ENCODE data around the gene CHM.
A peak's percentile ranks its signal among the peaks of the same experiment; 100 is the strongest.
"Not testable (repeated sequence)": the region's sequence is repeated elsewhere in the genome, so short reads cannot be mapped to it uniquely, and the experiment has no call there.

Gene CHM

GRCh38 chrX:86047174-86047935 is at the start of gene CHM:
Gene CHM (minus strand): TSS chrX:86047558. CDS start chrX:86047532, 26 bp downstream.
- peak; percentile 82 for DNase-seq (ENCODE audit: low spot score)

DNA sequence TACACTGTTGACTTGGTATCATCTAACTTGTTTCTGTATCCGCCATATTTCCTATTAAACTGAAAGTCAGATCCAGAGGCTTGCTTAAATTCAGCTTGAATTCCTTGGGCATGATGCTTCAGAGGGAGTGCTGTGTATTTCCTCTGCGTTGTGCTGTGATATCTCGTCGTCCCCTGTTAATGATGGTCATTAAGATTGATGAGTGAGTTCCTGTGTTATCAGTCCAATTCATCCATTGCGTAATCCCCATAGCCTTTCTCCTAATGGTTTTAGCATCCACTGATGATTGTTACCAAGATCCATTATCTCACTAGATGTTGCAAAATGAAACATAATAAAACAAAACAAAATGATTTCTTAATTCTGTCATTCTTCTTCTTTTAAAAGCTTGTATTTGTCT is 31.3 kb upstream of the CHM start:
- no peak for DNase-seq (ENCODE audit: low spot score)

DNA sequence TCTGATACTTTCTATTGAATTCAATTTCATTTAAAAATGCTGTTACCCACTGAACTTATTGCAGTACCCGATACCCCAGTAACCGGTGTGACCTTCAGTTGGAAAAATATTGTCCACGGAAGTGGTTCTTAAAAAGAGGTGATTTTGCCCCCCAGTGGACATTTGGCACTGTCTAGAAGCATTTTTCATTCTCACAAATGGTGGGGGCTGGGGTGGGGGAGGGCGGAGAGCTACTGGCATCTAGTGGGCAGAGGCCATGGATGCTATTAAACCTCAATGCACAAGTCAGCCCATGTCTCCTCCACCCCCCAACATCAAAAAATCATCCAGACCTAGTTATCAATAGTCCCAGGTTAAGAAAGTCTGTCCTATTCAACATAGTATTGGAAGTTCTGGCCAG is 19.6 kb upstream of the CHM start:
- no peak for DNase-seq (ENCODE audit: low spot score)

GRCh38 chrX:86061407-86061806 is 14.0 kb upstream of the CHM start:
- no peak for DNase-seq (ENCODE audit: low spot score)

DNA sequence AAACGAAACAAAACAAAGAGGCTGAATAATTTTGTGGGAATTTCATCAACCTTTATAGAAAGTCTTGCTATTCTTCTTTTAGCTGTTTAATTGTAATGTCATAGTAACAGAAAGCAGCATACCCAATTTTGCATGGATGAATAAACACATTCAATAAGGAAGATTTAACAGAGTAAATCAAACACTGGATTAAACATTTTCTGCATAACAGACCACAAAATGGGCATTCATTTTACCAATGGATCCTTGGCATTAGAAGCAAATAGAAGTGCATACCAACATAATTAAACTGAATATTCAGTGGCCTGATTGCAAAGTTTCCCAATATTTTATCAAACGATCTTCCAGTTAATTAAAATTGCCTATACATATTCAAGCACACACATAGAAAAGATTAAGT is 4.4 kb upstream of the CHM start:
- DNase-seq (ENCODE audit: low spot score), result no peak

DNA sequence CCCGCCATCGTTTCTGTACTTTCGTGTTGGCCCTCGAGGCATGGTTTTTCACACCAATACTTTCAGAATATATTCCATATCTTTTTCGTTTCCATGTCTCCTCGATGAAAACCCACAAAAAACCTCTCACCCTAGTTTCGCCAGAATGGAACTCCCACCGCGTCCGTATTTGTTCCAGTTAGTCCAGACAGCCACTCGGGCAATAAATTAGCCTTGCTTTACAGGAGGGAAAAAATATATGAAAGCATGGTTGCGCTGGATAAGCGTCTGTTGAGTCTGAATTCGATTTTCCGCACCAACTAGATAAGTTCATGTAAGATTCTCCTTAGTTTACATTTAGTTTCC is 550 bp upstream of the CHM start:
- DNase-seq (ENCODE audit: low spot score), result no peak

- no peak for DNase-seq (ENCODE audit: low spot score)
Observed at GRCh38 chrX:86044216-86044615, 3.1 kb downstream of the CHM start.

DNA sequence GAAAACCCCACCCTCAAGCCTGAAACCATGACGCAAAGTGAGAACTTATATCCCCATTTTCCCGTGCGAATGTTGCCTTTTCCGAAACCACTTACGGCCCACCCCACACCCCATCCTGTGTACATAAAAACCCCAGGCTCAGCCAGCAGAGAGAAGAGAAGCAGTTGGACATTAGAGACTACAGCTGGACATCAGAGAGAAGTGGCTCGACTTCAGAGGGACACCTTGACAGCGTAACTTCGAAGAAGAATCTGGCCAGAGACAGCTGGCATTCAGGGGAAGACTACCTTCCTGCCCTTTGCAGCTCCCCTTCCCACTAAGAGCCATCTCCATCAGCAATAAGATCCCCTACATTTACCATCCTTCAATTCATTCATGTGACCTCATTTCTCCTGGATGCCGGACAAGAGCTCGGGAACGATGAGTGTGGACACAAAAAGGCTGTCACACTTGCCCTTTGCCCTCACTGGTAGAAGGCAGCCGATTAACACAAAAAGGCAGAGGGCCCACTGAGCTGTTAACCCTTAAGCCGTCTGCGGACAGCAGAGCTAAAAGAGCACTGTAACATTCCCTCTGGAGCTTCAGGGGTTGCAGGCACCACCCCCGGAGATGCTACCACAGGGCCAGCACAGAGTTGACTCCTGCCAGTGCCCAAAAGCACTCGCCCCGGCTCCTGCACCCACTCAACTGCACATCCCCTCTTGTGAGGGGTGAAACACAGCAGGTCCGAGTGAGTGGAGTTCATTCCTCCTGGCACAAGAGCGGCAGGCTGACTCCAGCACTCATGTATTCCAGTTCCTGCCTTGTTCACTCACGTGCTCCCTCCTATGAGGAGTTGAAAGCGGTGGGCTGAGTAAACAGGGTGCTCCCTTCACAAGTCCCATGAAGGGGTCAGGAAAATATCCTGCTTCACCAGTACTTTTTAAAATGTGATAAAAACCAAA is 7.5 kb downstream of the CHM start:
- DNase-seq (ENCODE audit: low spot score), result no peak

GRCh38 chrX:86033385-86033784 is 14.0 kb downstream of the CHM start:
- no peak for DNase-seq (ENCODE audit: low spot score)

- DNase-seq (ENCODE audit: low spot score), result no peak
Observed at GRCh38 chrX:86028681-86029080, 18.7 kb downstream of the CHM start.

- no peak for DNase-seq (ENCODE audit: low spot score)
Observed at GRCh38 chrX:86023811-86024210, 23.5 kb downstream of the CHM start.

GRCh38 chrX:86021652-86022289 is 25.6 kb downstream of the CHM start:
- no peak for DNase-seq (ENCODE audit: low spot score)

DNA sequence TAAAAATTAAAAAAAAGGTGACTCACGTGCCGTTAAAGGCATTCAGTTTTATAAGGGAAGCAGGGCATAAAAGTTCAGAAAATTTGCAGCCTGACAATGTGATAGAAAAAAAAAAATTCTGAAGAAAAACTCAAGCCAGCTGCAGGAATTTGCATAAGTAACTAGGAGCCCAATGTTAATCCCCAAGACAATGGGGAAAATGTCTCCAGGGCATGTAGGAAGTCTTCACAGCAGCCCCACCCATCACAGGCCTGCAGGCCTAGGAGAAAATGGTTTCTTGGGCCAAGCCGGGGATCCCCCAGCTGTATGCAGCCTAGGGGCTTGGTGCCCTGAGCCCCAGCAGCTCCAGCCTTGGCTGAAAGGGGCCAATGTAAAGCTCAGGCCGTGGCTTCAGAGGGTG is 31.2 kb downstream of the CHM start:
- DNase-seq (ENCODE audit: low spot score), result no peak

GRCh38 chrX:86014959-86015358 is 32.4 kb downstream of the CHM start:
- DNase-seq (ENCODE audit: low spot score), result not testable (repeated sequence)

DNA sequence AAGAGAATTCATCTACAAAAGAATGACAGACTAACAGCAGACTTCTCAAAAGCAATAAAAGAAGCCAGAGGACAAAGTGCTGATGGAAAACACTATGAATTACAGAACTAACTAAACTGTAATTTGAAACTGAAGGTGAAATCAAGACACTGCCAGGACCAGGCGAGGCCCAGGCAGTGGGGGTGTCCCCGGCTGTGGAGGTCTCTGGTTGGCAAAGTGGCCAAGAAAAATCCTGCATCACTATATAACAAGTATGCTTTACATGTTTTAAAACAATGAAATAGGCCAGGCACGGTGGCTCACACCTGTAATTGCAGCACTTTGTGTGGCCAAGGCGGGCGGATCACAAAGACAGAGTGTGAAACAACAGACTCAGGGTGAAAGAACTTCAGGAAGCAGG is 32.9 kb downstream of the CHM start:
- no peak for DNase-seq (ENCODE audit: low spot score)

GRCh38 chrX:86013792-86014191 is 33.6 kb downstream of the CHM start:
- DNase-seq (ENCODE audit: low spot score), result no peak

DNA sequence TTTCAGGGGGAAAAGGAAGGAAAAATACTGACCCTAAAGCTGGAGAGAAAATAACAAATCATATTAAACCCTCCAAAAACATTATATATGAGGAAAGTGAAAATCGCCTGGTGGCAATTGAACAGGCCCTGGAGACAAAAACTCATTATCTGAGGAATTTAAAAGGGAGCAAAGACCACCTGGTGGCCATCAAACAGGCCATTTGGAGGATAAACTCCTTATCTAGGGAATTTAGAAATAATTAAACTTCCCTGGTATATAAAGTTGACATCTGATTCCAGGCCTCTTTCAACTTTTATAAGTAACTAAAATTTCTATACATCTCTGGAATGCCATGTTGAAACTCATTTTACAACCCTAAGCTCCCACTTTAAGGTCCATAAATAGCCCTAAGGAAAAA is 35.2 kb downstream of the CHM start:
- DNase-seq (ENCODE audit: low spot score), result no peak

GRCh38 chrX:86009803-86010202 is 37.6 kb downstream of the CHM start:
- DNase-seq (ENCODE audit: low spot score), result not testable (repeated sequence)

- DNase-seq (ENCODE audit: low spot score), result not testable (repeated sequence)
Observed at GRCh38 chrX:86007891-86008290, 39.5 kb downstream of the CHM start.

- DNase-seq (ENCODE audit: low spot score), result no peak
Observed at GRCh38 chrX:86002076-86002896, 45.1 kb downstream of the CHM start.

DNA sequence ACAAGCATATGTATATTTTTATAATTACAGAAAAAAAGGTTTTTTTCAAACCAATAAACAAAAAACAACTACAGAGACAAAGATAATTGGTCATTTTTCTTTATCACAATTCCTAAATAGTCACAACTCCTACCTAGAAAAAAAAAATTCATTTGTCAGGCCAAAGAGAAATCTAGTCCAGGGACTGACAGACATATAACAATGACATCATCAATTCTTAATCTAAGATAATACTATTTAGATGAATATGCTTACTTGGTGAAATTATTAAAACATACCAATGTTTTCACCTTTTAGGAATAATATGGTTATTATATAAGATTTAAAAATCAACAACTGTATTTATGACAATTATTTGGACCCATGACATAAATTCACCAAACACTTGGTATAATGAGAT is 48.4 kb downstream of the CHM start:
- no peak for DNase-seq (ENCODE audit: low spot score)

DNA sequence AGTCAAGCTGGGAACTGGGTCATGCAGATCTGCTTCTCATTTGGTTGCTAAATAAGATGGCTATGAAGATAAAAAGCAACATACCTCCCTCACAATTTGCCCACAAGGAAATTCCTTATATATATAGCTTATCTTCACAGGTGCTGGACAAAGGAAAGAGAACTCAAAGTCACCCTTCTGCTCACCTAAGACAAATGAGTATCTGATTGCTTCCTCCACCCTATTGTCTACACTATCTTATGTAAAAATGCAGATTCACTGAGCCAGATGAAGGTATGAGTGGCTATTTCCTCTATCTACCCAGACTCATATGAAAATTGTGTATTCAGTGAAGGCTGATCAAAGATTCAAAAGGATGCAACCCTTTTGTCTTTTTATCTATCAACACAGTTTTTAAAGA is 50.8 kb downstream of the CHM start:
- no peak for DNase-seq (ENCODE audit: low spot score)
